DOHH2 (cell line): Measurements from ENCODE around the gene BEST2.

Experiments used
- CTCF ChIP-seq: fragments of 200-600 bp; sonication (generic); IDR thresholded peaks from one replicate; pipeline ENCODE4 v1.5.1; 2014; ENCODE audit warnings: antibody characterized with exemption, mild to moderate bottlenecking, low read depth, low read length; ENCODE audit not compliant: poor library complexity, severe bottlenecking
- EZH2phosphoT487 ChIP-seq: fragments of 200-600 bp; sonication (generic); IDR thresholded peaks from 2 replicates; pipeline ENCODE4 v1.6.1; 2017; ENCODE audit warnings: borderline replicate concordance, mild to moderate bottlenecking, antibody characterized with exemption, low read length, moderate library complexity, mixed read lengths

GRCh38 chr19:12705654-12706331 is 45.8 kb upstream of the BEST2 start:
- no peak for TF ChIP-seq CTCF
- no peak for TF ChIP-seq EZH2phosphoT487
